Measurements from ENCODE around the gene EEF1AKMT1.

The EEF1AKMT1 gene

DNA sequence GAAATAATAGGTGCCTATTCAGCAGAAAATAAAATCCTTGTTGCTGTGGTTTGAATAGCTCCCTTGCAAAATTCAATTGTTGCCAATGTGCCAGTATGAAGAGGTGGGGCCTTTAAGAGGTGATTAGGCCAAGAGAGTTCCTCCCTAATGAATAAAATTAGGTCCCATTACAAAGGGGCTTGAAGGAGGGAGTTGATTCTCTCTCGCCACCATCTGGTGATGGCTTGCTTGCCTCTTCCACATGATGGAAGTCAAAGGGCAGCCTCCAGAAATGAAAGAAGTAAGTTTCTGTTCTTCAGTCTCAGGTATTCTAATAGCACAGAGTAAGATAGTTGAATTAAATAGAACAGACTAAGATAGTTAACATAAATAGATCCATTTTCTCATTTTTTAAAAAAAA, 3.0 kb upstream of the EEF1AKMT1 start:
- H3K27me3 ChIP-seq (ENCODE audit: low read depth, low read length): no peaks in the 10 kb centered on the region
- peaks cover 21% of the 10 kb centered on the region for H3K4me1 ChIP-seq (ENCODE audit: low read length)
- H3K9ac ChIP-seq (ENCODE audit: low read length): no peak overlapping the region
- no peak overlapping the region for H3K27ac ChIP-seq (ENCODE audit: low read length)
- no peak overlapping the region for H3K4me3 ChIP-seq (ENCODE audit: low read length)
- H3K9me3 ChIP-seq (ENCODE audit: insufficient read depth, low read length): no peaks in the 10 kb centered on the region
- TF ChIP-seq EZH2phosphoT487 (IDR thresholded peaks at IDR 0.05; ENCODE audit: low read depth): no peak
- TF ChIP-seq, protein P1, sequence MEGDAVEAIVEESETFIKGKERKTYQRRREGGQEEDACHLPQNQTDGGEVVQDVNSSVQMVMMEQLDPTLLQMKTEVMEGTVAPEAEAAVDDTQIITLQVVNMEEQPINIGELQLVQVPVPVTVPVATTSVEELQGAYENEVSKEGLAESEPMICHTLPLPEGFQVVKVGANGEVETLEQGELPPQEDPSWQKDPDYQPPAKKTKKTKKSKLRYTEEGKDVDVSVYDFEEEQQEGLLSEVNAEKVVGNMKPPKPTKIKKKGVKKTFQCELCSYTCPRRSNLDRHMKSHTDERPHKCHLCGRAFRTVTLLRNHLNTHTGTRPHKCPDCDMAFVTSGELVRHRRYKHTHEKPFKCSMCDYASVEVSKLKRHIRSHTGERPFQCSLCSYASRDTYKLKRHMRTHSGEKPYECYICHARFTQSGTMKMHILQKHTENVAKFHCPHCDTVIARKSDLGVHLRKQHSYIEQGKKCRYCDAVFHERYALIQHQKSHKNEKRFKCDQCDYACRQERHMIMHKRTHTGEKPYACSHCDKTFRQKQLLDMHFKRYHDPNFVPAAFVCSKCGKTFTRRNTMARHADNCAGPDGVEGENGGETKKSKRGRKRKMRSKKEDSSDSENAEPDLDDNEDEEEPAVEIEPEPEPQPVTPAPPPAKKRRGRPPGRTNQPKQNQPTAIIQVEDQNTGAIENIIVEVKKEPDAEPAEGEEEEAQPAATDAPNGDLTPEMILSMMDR (IDR thresholded peaks at IDR 0.05; ENCODE audit: low read depth, low read length): no peak
- H3K36me3 ChIP-seq (replicated peaks; ENCODE audit: low read depth, low read length): peaks cover 26% of the 10 kb centered on the region
- peaks cover 14% of the 10 kb centered on the region for H3K79me2 ChIP-seq (ENCODE audit: low read length)
- H3K4me2 ChIP-seq (ENCODE audit: low read length): no peak overlapping the region
- no peaks in the 10 kb centered on the region for H4K20me1 ChIP-seq (ENCODE audit: insufficient read depth, low read length)
- no peak overlapping the region for H2AFZ ChIP-seq (ENCODE audit: low read depth, low read length)

DNA sequence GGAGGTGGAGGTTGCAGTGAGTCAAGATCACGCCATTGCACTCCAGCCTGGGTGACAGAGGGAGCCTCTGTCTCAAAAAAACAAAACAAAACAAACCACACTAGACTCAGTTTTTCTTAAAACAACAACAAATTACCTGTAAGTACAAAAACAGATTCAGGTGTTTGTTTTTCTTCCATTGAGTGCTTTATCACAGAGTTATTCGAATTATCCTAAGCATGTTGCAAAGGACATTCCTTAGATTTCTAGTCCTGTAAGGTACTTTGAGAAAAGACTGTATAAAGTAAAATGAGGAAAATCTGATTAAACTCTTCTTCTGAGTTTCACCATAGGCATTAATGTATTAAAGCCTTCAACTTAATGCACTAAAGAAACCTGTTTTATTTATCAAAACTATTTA, 2.2 kb upstream of the EEF1AKMT1 start:
- H3K27me3 ChIP-seq (ENCODE audit: low read depth, low read length): no peaks in the 10 kb centered on the region
- H3K4me1 ChIP-seq (ENCODE audit: low read length): peaks cover 15% of the 10 kb centered on the region
- no peak overlapping the region for H2AFZ ChIP-seq (ENCODE audit: low read depth, low read length)
- H3K36me3 ChIP-seq (replicated peaks; ENCODE audit: low read depth, low read length): peaks cover 29% of the 10 kb centered on the region
- peaks cover 5% of the 10 kb centered on the region; the same call in 1 of the 2 replicates for H3K9me3 ChIP-seq (ENCODE audit: insufficient read depth, low read length)
- TF ChIP-seq, protein P1 (IDR thresholded peaks at IDR 0.05; ENCODE audit: low read depth, low read length): no peak
- TF ChIP-seq EZH2phosphoT487 (IDR thresholded peaks at IDR 0.05; ENCODE audit: low read depth): no peak
- H3K27ac ChIP-seq (ENCODE audit: low read length): no peak overlapping the region
- peaks cover 14% of the 10 kb centered on the region for H3K79me2 ChIP-seq (ENCODE audit: low read length)
- no peaks in the 10 kb centered on the region for H4K20me1 ChIP-seq (ENCODE audit: insufficient read depth, low read length)
- H3K4me2 ChIP-seq (ENCODE audit: low read length): no peak overlapping the region
- H3K9ac ChIP-seq (ENCODE audit: low read length): no peak overlapping the region
- H3K4me3 ChIP-seq (ENCODE audit: low read length): no peak overlapping the region

DNA sequence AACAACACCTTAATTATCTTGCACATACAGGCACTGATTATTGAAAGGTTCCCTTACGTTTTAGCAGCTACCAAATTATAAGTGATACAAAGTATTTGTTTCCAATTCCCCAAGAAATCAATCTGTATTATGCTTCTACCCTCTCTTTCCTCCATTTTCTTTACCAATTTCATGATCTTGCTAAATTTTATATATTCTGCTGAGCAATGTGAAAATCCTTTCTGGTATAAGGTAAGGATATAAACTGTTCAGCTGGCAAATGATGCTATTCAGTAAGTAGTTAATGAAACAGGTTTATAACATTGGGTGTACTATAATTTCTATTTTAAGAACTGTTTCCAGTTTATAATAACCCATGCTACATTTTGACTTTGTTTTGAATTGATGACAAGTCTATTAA, 985 bp upstream of the EEF1AKMT1 start:
- H3K9me3 ChIP-seq (ENCODE audit: insufficient read depth, low read length): peaks cover 15% of the 10 kb centered on the region; the same call in 1 of the 2 replicates
- TF ChIP-seq, protein P1 (IDR thresholded peaks at IDR 0.05; ENCODE audit: low read depth, low read length): no peak
- no peak for TF ChIP-seq EZH2phosphoT487 (IDR thresholded peaks at IDR 0.05; ENCODE audit: low read depth)
- peaks cover 14% of the 10 kb centered on the region for H3K79me2 ChIP-seq (ENCODE audit: low read length)
- no peak overlapping the region for H3K4me3 ChIP-seq (ENCODE audit: low read length)
- no peaks in the 10 kb centered on the region for H3K27me3 ChIP-seq (ENCODE audit: low read depth, low read length)
- no peak overlapping the region for H2AFZ ChIP-seq (ENCODE audit: low read depth, low read length)
- no peak overlapping the region for H3K9ac ChIP-seq (ENCODE audit: low read length)
- no peak overlapping the region for H3K4me2 ChIP-seq (ENCODE audit: low read length)
- no peaks in the 10 kb centered on the region for H4K20me1 ChIP-seq (ENCODE audit: insufficient read depth, low read length)
- H3K36me3 ChIP-seq (replicated peaks; ENCODE audit: low read depth, low read length): peaks cover 35% of the 10 kb centered on the region
- H3K4me1 ChIP-seq (ENCODE audit: low read length): peaks cover 15% of the 10 kb centered on the region
- no peak overlapping the region for H3K27ac ChIP-seq (ENCODE audit: low read length)

DNA sequence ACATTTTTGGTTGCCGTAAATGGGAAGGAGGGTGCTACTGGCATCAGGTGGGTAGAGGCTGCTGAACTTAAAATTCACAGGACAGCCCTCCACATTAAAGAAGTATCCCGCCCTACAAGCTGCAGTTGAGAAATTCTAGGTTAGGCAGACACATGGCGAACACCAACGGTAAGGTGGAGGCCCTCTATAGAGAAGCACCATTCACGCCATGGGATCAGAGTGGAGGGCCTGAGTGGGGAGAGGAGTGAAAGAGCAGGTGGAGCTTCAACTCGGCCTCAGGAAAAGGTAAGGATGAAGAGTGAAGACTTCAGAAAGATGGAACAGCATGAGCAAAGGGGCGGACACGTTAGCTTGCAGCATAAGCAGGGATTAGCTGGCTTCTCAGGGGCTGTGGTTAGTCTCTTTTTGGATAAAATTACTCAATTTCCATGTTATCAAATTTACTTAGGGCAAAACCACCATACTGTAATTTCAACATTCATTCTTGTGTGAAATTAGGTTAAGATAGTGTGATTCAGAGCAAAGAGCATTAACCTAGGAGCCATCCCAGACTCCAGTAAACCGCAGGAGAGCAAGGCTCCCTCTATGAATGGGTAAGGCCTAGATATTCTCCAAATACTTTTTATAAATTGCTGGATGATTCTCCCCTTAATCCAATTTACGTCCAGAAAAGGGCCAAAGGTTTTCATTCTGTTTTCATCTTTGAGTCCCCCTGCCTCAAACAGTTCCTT, 1.2 kb downstream of the EEF1AKMT1 start:
- Histone ChIP-seq H4K20me1 (ENCODE audit: insufficient read depth, low read length) (no peaks in the 10 kb centered on the region), H3K36me3 (replicated peaks; ENCODE audit: low read depth, low read length) (peaks cover 57% of the 10 kb centered on the region), H3K9me3 (ENCODE audit: insufficient read depth, low read length) (peaks cover 22% of the 10 kb centered on the region), H3K4me2 (ENCODE audit: low read length) (peak overlapping the region; percentile 91), H3K4me3 (ENCODE audit: low read length) (peak overlapping the region; percentile 86), H3K4me1 (ENCODE audit: low read length) (peaks cover 9% of the 10 kb centered on the region), H3K27me3 (ENCODE audit: low read depth, low read length) (no peaks in the 10 kb centered on the region), H3K27ac (ENCODE audit: low read length) (peak overlapping the region; percentile 73), H2AFZ (ENCODE audit: low read depth, low read length) (0 out of 2 replicates have a peak overlapping the region, but pooled peaks have one; percentile 88), H3K79me2 (ENCODE audit: low read length) (peaks cover 16% of the 10 kb centered on the region), H3K9ac (ENCODE audit: low read length) (peak overlapping the region; percentile 88)
- no peak for TF ChIP-seq EZH2phosphoT487 (IDR thresholded peaks at IDR 0.05; ENCODE audit: low read depth)
- TF ChIP-seq, protein P1 (IDR thresholded peaks at IDR 0.05; ENCODE audit: low read depth, low read length): no peak

All from OCI-LY3 (cell line).